Measurements from ENCODE around the gene HLCS. TPM values are rescaled to one million over a fixed set of nuclear protein-coding genes. Genes with fewer than 3 reads are reported as not detected.
A peak's percentile ranks its signal among the peaks of the same experiment; 100 is the strongest.

The HLCS gene
- total RNA-seq, 4 donors from 2014 or later: 3.1 to 19.4 (median 8.9) TPM

DNA sequence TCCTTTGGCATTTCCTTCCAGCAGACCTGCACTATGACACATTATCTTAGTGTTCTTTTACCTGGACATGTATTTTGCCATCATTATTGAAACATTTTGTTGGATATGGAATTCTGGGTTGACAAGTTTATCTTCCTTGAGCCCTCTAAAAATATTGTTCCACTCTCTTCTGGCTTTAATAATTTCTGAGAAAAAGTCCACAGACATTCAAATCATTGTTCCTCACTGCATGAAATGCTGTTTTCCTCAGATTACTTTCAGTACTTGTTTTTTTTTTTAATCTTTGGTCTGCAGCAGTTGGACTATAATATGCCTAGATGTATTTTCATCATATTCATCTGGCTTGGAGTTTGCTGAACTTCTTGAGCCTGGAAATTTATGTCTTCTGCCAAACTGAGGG is 88.7 kb downstream of the HLCS start:
- H3K4me3 ChIP-seq (ENCODE audit: low read depth, poor library complexity, severe bottlenecking): no peak overlapping the region
- intact Hi-C loops (cut with DNase I; ENCODE audit: low total_unique reads): no loop called here
- DNase-seq (ENCODE audit: low spot score in 2 of 2): no peak
- TF ChIP-seq, protein P1, sequence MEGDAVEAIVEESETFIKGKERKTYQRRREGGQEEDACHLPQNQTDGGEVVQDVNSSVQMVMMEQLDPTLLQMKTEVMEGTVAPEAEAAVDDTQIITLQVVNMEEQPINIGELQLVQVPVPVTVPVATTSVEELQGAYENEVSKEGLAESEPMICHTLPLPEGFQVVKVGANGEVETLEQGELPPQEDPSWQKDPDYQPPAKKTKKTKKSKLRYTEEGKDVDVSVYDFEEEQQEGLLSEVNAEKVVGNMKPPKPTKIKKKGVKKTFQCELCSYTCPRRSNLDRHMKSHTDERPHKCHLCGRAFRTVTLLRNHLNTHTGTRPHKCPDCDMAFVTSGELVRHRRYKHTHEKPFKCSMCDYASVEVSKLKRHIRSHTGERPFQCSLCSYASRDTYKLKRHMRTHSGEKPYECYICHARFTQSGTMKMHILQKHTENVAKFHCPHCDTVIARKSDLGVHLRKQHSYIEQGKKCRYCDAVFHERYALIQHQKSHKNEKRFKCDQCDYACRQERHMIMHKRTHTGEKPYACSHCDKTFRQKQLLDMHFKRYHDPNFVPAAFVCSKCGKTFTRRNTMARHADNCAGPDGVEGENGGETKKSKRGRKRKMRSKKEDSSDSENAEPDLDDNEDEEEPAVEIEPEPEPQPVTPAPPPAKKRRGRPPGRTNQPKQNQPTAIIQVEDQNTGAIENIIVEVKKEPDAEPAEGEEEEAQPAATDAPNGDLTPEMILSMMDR (IDR thresholded peaks at IDR 0.05): no peak
- TF ChIP-seq POLR2A (IDR thresholded peaks at IDR 0.05): no peak

- H3K4me3 ChIP-seq (ENCODE audit: low read depth, poor library complexity, severe bottlenecking): no peak overlapping the region
- TF ChIP-seq, protein P1 (IDR thresholded peaks at IDR 0.05): no peak
- no peak for TF ChIP-seq POLR2A (IDR thresholded peaks at IDR 0.05)
- DNase-seq (ENCODE audit: low spot score in 2 of 2): peak in 1 of 2 donors; percentile 68
- intact Hi-C loops (cut with DNase I; ENCODE audit: low total_unique reads): no loop called here
- WGBS, 2 donors: 95 to 96% methylated on average over 10 to 11 of the region's 12 CpGs
These were observed 91.8 kb downstream of the HLCS start for GRCh38 chr21:36874665-36875064.

DNA sequence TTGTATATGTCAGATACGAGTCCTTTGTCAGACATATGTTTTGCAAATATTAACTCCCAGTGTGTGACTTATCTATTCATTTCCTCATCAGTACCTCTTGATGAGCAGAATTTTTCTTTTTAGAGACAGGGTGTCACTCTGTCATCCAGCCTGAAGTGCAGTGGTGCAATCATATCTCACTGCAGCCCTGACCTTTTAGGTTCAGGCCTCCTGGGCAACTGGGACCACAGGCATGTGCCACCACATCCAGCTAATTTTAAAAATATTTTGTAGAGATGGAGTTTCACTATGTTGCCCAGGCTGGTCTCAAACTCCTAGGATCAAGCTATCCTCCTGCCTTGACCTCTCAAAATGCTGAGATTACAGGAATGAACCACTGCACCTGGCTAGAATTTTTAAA is 93.0 kb downstream of the HLCS start:
- H3K4me3 ChIP-seq (ENCODE audit: low read depth, poor library complexity, severe bottlenecking): no peak overlapping the region
- TF ChIP-seq POLR2A (IDR thresholded peaks at IDR 0.05): no peak
- TF ChIP-seq, protein P1 (IDR thresholded peaks at IDR 0.05): no peak
- DNase-seq (ENCODE audit: low spot score in 2 of 2): peak in 1 of 2 donors; percentile 18
- WGBS, 2 donors: 92 to 94% methylated on average over 1 of the region's 1 CpG
- intact Hi-C loops (cut with DNase I; ENCODE audit: low total_unique reads): no loop called here

DNA sequence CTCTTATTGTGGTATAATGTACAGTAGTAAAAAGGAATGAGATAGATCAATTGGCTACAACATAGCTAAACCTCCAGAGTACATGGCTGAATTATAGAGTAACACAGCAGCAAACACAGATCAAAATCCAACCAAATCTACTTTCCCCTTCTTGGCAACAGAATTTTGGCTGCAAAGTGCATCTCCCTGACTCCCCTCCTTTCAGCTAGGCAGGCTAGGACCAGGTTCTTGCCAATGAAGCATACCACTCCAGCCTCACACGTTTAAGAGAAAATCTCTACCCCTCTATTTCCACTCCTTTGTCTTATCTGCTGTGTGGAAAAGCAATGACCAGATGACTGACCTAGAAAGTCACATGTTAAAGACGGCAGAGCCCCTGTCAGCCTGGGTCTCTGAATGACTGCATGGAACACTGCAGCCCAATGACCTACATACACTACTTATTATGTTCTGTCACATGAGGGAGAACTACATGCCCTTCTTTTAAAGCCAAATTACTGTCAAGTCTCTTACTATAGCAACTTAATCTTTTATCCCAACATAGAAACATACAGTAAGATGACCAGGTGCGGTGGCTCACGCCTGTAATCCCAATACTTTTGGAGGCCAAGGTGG is 99.1 kb downstream of the HLCS start:
- 81 to 83% methylated on average over 4 of the region's 4 CpGs for WGBS, 2 donors
- intact Hi-C loops (cut with DNase I; ENCODE audit: low total_unique reads): no loop called here
- DNase-seq (ENCODE audit: low spot score in 2 of 2): peak in 1 of 2 donors; percentile 23
- no peak for TF ChIP-seq POLR2A (IDR thresholded peaks at IDR 0.05)
- TF ChIP-seq, protein P1 (IDR thresholded peaks at IDR 0.05): no peak
- no peak overlapping the region for H3K4me3 ChIP-seq (ENCODE audit: low read depth, poor library complexity, severe bottlenecking)

DNA sequence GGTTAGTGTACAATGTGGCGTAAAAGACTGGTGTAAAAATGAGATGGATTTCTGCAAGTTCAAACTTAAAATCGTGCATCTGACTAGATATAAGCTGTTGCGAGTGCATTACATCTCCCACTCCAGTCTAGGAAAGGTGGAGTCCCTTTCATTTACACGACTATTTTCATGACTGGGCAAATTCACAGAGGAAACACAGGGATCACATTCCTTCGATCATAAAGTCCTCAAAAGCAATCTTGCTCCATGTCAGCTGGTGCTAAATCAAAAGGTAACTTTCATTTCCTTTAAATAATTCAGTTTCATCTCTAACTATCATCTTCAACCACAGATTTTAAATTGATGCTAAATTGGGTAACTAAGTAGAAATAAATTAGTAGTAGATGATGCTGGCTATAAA is 100.0 kb downstream of the HLCS start:
- TF ChIP-seq, protein P1 (IDR thresholded peaks at IDR 0.05): no peak
- no peak for TF ChIP-seq POLR2A (IDR thresholded peaks at IDR 0.05)
- no peak overlapping the region for H3K4me3 ChIP-seq (ENCODE audit: low read depth, poor library complexity, severe bottlenecking)
- DNase-seq (ENCODE audit: low spot score in 2 of 2): no peak
- intact Hi-C loops (cut with DNase I; ENCODE audit: low total_unique reads): no loop called here
- 80 to 81% methylated on average over 5 of the region's 5 CpGs for WGBS, 2 donors

DNA sequence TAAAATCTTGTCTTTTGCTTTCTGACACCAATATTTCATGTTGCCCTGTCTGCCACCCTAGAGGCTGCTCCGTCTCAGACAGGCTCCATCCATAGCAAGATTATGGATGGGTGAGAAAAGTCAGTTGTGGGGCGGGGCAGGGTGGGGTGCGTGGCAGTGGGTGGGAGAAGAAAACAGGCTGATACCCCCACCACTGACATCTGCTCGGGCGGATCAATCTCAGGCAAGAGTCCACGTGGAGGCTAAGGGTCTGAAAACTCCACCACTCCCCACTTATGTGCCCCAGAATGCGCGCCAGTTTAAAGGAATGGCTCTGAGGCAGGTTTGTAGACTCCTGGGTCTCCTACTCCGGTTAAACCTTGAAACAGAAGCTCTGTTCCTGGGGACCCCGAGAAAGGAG is 101.5 kb downstream of the HLCS start:
- no peak for DNase-seq (ENCODE audit: low spot score in 2 of 2)
- no peak overlapping the region for H3K4me3 ChIP-seq (ENCODE audit: low read depth, poor library complexity, severe bottlenecking)
- TF ChIP-seq, protein P1 (IDR thresholded peaks at IDR 0.05): no peak
- TF ChIP-seq POLR2A (IDR thresholded peaks at IDR 0.05): no peak
- intact Hi-C loops (cut with DNase I; ENCODE audit: low total_unique reads): no loop called here
- WGBS, 2 donors: 86 to 88% methylated on average over 10 of the region's 10 CpGs
